Right atrium auricular region (tissue), 2 donors: ENCODE measurements around the gene FTL. TPM values are rescaled to one million over a fixed set of nuclear protein-coding genes. Genes with fewer than 3 reads are reported as not detected.

Experiments
- DNase-seq: peaks from one replicate; pipeline ENCODE4 v3.0.0-alpha.2; 2019; ENCODE audit warnings: low spot score
- H3K27ac ChIP-seq, 2 donors: fragments of 200-600 bp; sonication (generic); 1 replicate in 1 of 2; 2 replicates in 1 of 2; pipeline ENCODE4 v1.5.1; 2016 to 2019
- H3K27me3 ChIP-seq, 2 donors: fragments of 200-600 bp; sonication (generic); one replicate each; pipeline versions ENCODE4 v1.5.1 to v1.6.0; 2017 to 2019
- H3K36me3 ChIP-seq: fragments of 200-600 bp; sonication (generic); one replicate; pipeline ENCODE4 v1.5.1; 2016
- H3K4me1 ChIP-seq, 2 donors: fragments of 200-600 bp; sonication (generic); one replicate each; pipeline versions ENCODE4 v1.5.1 to v1.6.0; 2017 to 2019
- H3K4me3 ChIP-seq, 2 donors: fragments of 200-600 bp; sonication (generic); 1 replicate in 1 of 2; 2 replicates in 1 of 2; pipeline ENCODE4 v1.5.1; 2017 to 2019; ENCODE audit warnings: mild to moderate bottlenecking in 1 of 2, moderate library complexity in 1 of 2
- H3K9me3 ChIP-seq, 2 donors: fragments of 200-600 bp; sonication (generic); one replicate each; pipeline ENCODE4 v1.5.1; 2019
- total RNA-seq, 2 donors: library from RNA; depleted of rRNA; stranded (reverse); fragments of >200 nt; gene quantifications; one replicate each; pipeline ENCODE4 v1.1.0, GENCODE V29; 2016
- TF ChIP-seq, protein P1 (sequence below), 2 donors: fragments of 200-600 bp; sonication (generic); IDR thresholded peaks; one replicate each; pipeline ENCODE4 v1.5.1; 2019; ENCODE audit warnings: antibody characterized with exemption in 2 of 2

The FTL gene
- total RNA-seq, 2 donors from 2014 or later: 1,493 to 3,053 TPM

DNA sequence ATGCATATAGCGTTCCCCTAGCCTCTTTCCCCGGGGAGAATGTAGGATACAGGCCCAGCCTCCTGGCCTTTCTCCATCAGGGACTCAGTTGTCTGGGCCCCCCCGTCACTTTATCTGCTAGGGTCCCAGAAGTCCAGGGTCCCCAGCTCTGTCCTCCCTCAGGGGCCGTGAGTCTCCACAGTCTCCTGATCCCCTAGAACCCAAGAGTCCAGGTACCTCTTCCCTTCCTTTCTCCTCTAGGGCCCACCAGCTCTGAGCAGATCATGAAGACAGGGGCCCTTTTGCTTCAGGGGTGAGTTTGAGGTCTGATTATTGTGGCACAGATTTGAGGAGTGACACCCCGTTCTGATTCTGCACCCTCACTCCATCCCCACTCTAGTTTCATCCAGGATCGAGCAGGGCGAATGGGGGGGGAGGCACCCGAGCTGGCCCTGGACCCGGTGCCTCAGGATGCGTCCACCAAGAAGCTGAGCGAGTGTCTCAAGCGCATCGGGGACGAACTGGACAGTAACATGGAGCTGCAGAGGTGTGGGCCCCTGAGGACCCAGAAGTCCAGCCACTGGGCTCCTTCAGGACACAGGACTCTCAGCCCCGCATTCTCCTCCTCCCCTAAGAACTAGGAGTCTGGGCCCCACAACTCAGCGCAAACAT is 9.7 kb upstream of the FTL start:
- Histone ChIP-seq H3K27me3 (no peaks in the 10 kb centered on the region), H3K4me1 (peaks cover 0 to 14% of the 10 kb centered on the region in 2 donors), H3K36me3 (no peaks in the 10 kb centered on the region), H3K9me3 (no peaks in the 10 kb centered on the region), H3K27ac (peak overlapping the region; percentile 88 to 94), H3K4me3 (peak overlapping the region; percentile 93 to 98)
- DNase-seq: no peak
- TF ChIP-seq, protein P1, sequence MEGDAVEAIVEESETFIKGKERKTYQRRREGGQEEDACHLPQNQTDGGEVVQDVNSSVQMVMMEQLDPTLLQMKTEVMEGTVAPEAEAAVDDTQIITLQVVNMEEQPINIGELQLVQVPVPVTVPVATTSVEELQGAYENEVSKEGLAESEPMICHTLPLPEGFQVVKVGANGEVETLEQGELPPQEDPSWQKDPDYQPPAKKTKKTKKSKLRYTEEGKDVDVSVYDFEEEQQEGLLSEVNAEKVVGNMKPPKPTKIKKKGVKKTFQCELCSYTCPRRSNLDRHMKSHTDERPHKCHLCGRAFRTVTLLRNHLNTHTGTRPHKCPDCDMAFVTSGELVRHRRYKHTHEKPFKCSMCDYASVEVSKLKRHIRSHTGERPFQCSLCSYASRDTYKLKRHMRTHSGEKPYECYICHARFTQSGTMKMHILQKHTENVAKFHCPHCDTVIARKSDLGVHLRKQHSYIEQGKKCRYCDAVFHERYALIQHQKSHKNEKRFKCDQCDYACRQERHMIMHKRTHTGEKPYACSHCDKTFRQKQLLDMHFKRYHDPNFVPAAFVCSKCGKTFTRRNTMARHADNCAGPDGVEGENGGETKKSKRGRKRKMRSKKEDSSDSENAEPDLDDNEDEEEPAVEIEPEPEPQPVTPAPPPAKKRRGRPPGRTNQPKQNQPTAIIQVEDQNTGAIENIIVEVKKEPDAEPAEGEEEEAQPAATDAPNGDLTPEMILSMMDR (IDR thresholded peaks at IDR 0.05): no peak

DNA sequence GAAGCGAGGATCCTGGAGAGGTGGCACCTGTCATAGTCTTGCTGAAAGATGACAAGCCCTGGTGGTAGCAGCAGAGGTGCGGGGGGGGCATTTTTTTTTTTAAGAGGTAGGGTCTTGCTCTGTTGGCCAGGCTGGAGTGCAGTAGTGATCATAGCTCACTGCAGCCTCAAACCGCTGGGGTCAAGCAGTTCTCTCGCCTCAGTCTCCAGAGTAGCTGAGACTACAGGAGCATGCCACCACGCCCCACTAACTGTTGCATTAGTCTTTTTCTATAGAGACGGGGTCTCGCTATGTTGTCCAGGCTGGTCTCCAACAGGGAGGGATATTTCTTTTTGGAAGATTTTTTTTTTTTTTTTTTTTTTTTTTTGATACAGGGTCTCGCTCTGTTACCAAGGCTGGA is 7.1 kb upstream of the FTL start:
- no peak for DNase-seq
- Histone ChIP-seq H3K36me3 (no peaks in the 10 kb centered on the region), H3K4me3 (no peak overlapping the region), H3K4me1 (peaks cover 0 to 24% of the 10 kb centered on the region in 2 donors), H3K9me3 (no peaks in the 10 kb centered on the region), H3K27me3 (no peaks in the 10 kb centered on the region), H3K27ac (no peak overlapping the region)
- TF ChIP-seq, protein P1 (IDR thresholded peaks at IDR 0.05): no peak

DNA sequence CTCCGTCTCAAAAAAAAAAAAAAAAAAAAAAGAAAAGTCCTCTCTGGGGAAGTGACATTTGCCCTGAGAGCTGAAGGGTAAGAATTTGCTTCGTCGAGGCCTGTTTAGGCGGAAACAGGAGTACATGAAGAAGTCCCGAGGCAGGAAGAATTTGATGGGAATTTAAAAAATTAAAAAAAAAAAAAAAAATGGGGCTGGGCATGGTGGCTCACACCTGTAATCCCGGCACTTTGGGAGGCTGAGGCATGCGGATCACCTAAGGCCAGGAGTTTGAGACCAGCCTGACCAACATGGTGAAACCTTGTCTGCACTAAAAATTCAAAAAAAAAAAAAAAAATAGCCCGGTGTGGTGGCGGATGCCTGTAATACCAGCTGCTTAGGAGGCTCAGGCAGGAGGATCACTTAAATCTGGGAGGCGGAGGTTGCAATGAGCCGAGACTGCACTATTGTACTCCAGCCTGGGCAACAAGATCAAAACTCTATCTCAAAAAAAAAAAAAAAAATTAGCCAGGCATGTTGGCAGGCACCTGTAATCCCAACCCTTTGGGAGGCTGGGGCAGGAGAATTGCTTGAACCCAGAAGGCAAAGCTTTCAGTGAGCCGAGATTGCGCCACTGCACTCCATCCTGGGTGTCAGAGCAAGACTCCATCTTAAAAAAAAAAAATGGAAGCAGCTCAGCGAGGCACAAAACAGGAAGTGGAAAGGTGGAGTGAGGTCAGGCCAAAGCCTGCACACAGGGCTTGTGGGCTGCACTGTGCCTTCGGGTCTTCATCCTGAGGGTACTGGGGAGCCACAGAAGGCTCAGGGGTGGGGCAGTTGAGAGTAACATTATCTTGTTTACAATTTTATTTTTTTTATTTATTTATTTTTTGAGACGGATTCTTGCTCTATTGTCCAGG is 5.5 kb upstream of the FTL start:
- Histone ChIP-seq H3K4me3 (no peak overlapping the region), H3K4me1 (peaks cover 0 to 40% of the 10 kb centered on the region in 2 donors), H3K9me3 (no peaks in the 10 kb centered on the region), H3K27ac (no peak overlapping the region), H3K27me3 (no peaks in the 10 kb centered on the region), H3K36me3 (no peaks in the 10 kb centered on the region)
- TF ChIP-seq, protein P1 (IDR thresholded peaks at IDR 0.05): no peak
- DNase-seq: no peak

- TF ChIP-seq, protein P1 (IDR thresholded peaks at IDR 0.05): no peak
- no peak for DNase-seq
Measured at GRCh38 chr19:48961051-48961649, 4.0 kb upstream of the FTL start.

DNA sequence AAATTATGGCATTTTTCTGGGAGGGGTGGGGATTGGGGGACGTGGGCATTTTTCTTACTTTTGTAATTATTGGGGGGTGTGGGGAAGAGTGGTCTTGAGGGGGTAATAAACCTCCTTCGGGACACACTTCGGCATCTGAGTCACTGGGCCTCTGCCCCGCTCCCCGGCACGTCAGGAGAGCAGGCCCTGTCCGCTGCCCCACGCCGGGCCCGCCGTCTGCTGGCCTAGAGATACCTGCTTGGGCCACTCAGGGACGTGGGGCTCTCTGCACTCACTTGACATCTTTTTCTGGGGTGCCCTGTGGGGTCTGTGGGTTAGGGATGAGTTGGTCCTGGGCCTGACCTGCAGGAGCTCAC is 3.5 kb upstream of the FTL start:
- Histone ChIP-seq H3K27me3 (no peaks in the 10 kb centered on the region), H3K27ac (peak overlapping the region; percentile 90 to 92), H3K4me1 (peaks cover 0 to 36% of the 10 kb centered on the region in 2 donors), H3K9me3 (no peaks in the 10 kb centered on the region), H3K36me3 (peaks cover 13% of the 10 kb centered on the region), H3K4me3 (no peak overlapping the region)
- TF ChIP-seq, protein P1 (IDR thresholded peaks at IDR 0.05): no peak
- DNase-seq: no peak

More at GRCh38 chr19:48961051-48961649, 4.0 kb upstream of the FTL start:
- H3K4me3 ChIP-seq: no peak overlapping the region
- peaks cover 0 to 32% of the 10 kb centered on the region in 2 donors for H3K4me1 ChIP-seq
- H3K27ac ChIP-seq: peak overlapping the region in 1 of 2 donors; percentile 92
- peaks cover 8% of the 10 kb centered on the region for H3K36me3 ChIP-seq
- no peaks in the 10 kb centered on the region for H3K27me3 ChIP-seq
- no peaks in the 10 kb centered on the region for H3K9me3 ChIP-seq
